SJSA1 (cell line): ENCODE measurements around the gene FUT2. TPM values are rescaled to one million over a fixed set of nuclear protein-coding genes. Genes with fewer than 3 reads are reported as not detected.

ENCODE experiments used
- DNase-seq, 2 experiments: peaks; one replicate each; pipeline ENCODE4 v3.0.0-alpha.2; 2015 to 2020; ENCODE audit warnings: low spot score in 2 of 2, low read depth in 1 of 2
- H3K27ac ChIP-seq: fragments of 250-450 bp; sonication (Bioruptor Pico); 2 replicates; pipeline ENCODE4 v1.5.1; 2020; ENCODE audit warnings: mild to moderate bottlenecking, moderate library complexity
- H3K27me3 ChIP-seq: fragments of 250-450 bp; sonication (Bioruptor Pico); replicated peaks from 2 replicates; pipeline ENCODE4 v1.5.1; 2020; ENCODE audit warnings: mild to moderate bottlenecking, moderate library complexity
- H3K36me3 ChIP-seq: fragments of 250-450 bp; sonication (Bioruptor Pico); 2 replicates; pipeline ENCODE4 v1.5.1; 2020; ENCODE audit warnings: mild to moderate bottlenecking
- H3K4me1 ChIP-seq: fragments of 250-450 bp; sonication (Bioruptor Pico); replicated peaks from 2 replicates; pipeline ENCODE4 v1.6.1; 2021; ENCODE audit warnings: mild to moderate bottlenecking
- H3K4me3 ChIP-seq: fragments of 250-450 bp; sonication (Bioruptor Pico); 2 replicates; pipeline ENCODE4 v1.5.1; 2020; ENCODE audit warnings: mild to moderate bottlenecking
- H3K9me3 ChIP-seq: fragments of 250-450 bp; sonication (Bioruptor Pico); replicated peaks from 2 replicates; pipeline ENCODE4 v1.5.1; 2020; ENCODE audit warnings: mild to moderate bottlenecking
- total RNA-seq: library from RNA; depleted of rRNA; stranded (reverse); fragments of >200 nt; shearing (Covaris generic); gene quantifications from 2 replicates; pipeline ENCODE4 v1.2.3, GENCODE V29; 2014; rRNA removed

The FUT2 gene
- total RNA-seq, 1 experiment from 2014 or later = not detected

DNA sequence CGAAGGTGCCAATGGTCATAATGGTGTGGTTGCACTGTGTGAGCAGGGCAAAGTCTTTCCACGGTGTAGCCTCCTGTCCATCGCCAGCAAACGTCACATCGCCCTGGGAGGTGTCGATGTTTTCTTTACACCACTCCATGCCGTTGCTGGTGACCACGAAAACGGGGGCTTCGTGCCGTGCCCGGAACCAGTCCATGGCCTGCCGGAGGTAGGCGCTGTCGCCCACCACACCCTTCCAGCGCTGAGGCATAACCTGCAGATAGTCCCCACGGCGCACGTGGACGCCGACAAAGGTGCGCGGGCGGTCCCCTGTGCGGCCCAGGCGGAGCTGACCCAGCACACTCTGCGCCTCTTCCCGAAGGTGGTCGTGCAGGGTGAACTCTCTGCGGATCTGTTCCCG, 54.6 kb downstream of the FUT2 start:
- no peaks in the 10 kb centered on the region for H3K9me3 ChIP-seq
- DNase-seq = no peak
- peaks cover 22% of the 10 kb centered on the region for H3K27me3 ChIP-seq
- no peak overlapping the region for H3K27ac ChIP-seq
- no peaks in the 10 kb centered on the region for H3K36me3 ChIP-seq
- H3K4me3 ChIP-seq = no peak overlapping the region
- H3K4me1 ChIP-seq = peaks cover 7% of the 10 kb centered on the region; the same call in 1 of the 2 replicates

GRCh38 chr19:48750771-48751504, 55.2 kb downstream of the FUT2 start:
- H3K4me1 ChIP-seq = peaks cover 7% of the 10 kb centered on the region; the same call in 1 of the 2 replicates
- H3K36me3 ChIP-seq = no peaks in the 10 kb centered on the region
- H3K4me3 ChIP-seq = no peak overlapping the region
- H3K9me3 ChIP-seq = no peaks in the 10 kb centered on the region
- no peak for DNase-seq
- peaks cover 22% of the 10 kb centered on the region for H3K27me3 ChIP-seq
- H3K27ac ChIP-seq = no peak overlapping the region

DNA sequence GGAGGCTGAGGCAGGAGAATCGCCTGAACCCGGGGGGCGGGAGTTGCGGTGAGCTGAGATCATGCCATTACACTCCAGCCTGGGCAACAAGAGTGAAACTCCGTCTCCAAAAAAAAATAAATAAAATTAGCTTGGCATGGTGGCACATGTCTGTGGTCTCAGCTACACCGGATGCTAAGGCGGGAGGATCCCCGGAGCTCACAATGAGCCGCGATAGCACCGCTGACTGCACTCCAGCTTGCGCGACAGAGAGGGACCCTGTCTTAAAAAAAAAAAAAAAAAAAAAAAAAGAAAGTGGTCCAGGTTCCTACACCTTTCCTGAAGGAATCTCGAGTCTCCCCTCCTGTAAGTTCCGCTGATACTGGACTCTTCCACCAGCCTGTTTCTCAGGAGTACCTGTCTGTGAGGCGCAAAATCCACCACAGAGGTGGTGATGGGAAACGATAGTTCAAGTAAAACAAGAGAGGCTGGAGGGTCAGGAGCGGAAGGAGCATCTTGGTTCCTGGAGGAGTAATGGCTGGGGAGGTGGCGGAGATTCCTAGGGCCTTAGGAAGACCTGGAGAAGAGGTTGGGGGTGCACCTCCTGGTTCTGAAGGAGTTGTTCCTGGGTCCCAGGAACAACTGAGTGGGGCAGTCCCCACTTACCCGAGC, 56.2 kb downstream of the FUT2 start:
- H3K36me3 ChIP-seq = no peaks in the 10 kb centered on the region
- DNase-seq = no peak
- peaks cover 7% of the 10 kb centered on the region; the same call in 1 of the 2 replicates for H3K4me1 ChIP-seq
- peaks cover 22% of the 10 kb centered on the region for H3K27me3 ChIP-seq
- no peak overlapping the region for H3K4me3 ChIP-seq
- no peak overlapping the region for H3K27ac ChIP-seq
- H3K9me3 ChIP-seq = no peaks in the 10 kb centered on the region

- no peaks in the 10 kb centered on the region for H3K9me3 ChIP-seq
- H3K27me3 ChIP-seq = peaks cover 22% of the 10 kb centered on the region
- H3K4me3 ChIP-seq = no peak within 1 kb of the TSS
- H3K27ac ChIP-seq = no peak within 1 kb of the TSS
- no peaks in the 10 kb centered on the region for H3K36me3 ChIP-seq
- no peak for DNase-seq
- peaks cover 7% of the 10 kb centered on the region; the same call in 1 of the 2 replicates for H3K4me1 ChIP-seq
Measured at GRCh38 chr19:48752496-48753365, 57.0 kb downstream of the FUT2 start, which contains the start of gene FUT1. FUT1 (minus strand) TSS chr19:48752641; CDS start chr19:48751281, 1,360 bp downstream.

GRCh38 chr19:48755084-48755641, 59.4 kb downstream of the FUT2 start, which contains the start of gene FGF21:
FGF21 (plus strand) TSS chr19:48755524; CDS start chr19:48756237, 713 bp downstream.
- Histone ChIP-seq H3K27ac (no peak within 1 kb of the TSS), H3K36me3 (no peaks in the 10 kb centered on the region), H3K27me3 (peaks cover 24% of the 10 kb centered on the region), H3K4me3 (no peak within 1 kb of the TSS), H3K9me3 (no peaks in the 10 kb centered on the region), H3K4me1 (peaks cover 7% of the 10 kb centered on the region; the same call in 1 of the 2 replicates)
- no peak for DNase-seq

Other genes starting within 250 kb of the FUT2 start
- gene GRWD1, start 250.0 kb upstream of the FUT2 start, total RNA-seq = 50.5 and 73.1 TPM in 2 replicates
- gene KCNJ14, start 240.4 kb upstream of the FUT2 start, total RNA-seq = 0.53 and 0.55 TPM in 2 replicates
- 49.0 and 54.6 TPM in 2 replicates for gene CYTH2, start 226.6 kb upstream of the FUT2 start, total RNA-seq
- gene LMTK3, start 184.1 kb upstream of the FUT2 start, total RNA-seq = not detected in 2 replicates
- gene SULT2B1, start 143.8 kb upstream of the FUT2 start, total RNA-seq = 0.37 and 1.1 TPM in 2 replicates
- gene SPACA4, start 89.2 kb upstream of the FUT2 start, total RNA-seq = not detected in 2 replicates
- 0.11 TPM in 1 of 2 replicates, not detected in the other for gene FAM83E, start 80.9 kb upstream of the FUT2 start, total RNA-seq
- 1,668 and 2,023 TPM in 2 replicates for gene RPL18, start 76.8 kb upstream of the FUT2 start, total RNA-seq
- gene SPHK2, start 76.5 kb upstream of the FUT2 start, total RNA-seq = 7.1 and 8.8 TPM in 2 replicates
- gene DBP, start 58.6 kb upstream of the FUT2 start, total RNA-seq = 2.2 and 2.7 TPM in 2 replicates
- gene CA11, start 49.8 kb upstream of the FUT2 start, total RNA-seq = not detected in 2 replicates
- not detected in 2 replicates for gene NTN5, start 23.0 kb upstream of the FUT2 start, total RNA-seq
- 0.16 TPM in 1 of 2 replicates, not detected in the other for gene MAMSTR, start 23.8 kb downstream of the FUT2 start, total RNA-seq
- gene RASIP1, start 44.6 kb downstream of the FUT2 start, total RNA-seq = 0.21 and 0.53 TPM in 2 replicates
- gene IZUMO1, start 50.9 kb downstream of the FUT2 start, total RNA-seq = not detected in 2 replicates
- not detected in 2 replicates for gene FUT1, start 56.7 kb downstream of the FUT2 start, total RNA-seq
- gene FGF21, start 59.6 kb downstream of the FUT2 start, total RNA-seq = not detected in 2 replicates
- 31.2 and 32.8 TPM in 2 replicates for gene BCAT2, start 115.1 kb downstream of the FUT2 start, total RNA-seq
- gene HSD17B14, start 140.5 kb downstream of the FUT2 start, total RNA-seq = not detected in 2 replicates
- gene PLEKHA4, start 172.6 kb downstream of the FUT2 start, total RNA-seq = 3.5 and 11.8 TPM in 2 replicates
- 79.5 and 86.0 TPM in 2 replicates for gene PPP1R15A, start 176.4 kb downstream of the FUT2 start, total RNA-seq
- not detected in 2 replicates for gene TULP2, start 202.8 kb downstream of the FUT2 start, total RNA-seq
- 200 and 215 TPM in 2 replicates for gene NUCB1, start 204.3 kb downstream of the FUT2 start, total RNA-seq
- gene DHDH, start 237.7 kb downstream of the FUT2 start, total RNA-seq = 0.16 and 1.7 TPM in 2 replicates